Islet precursor cell (in vitro differentiated cells): ENCODE measurements around the gene ZNRF3.
"Not testable (repeated sequence)": the region's sequence is repeated elsewhere in the genome, so short reads cannot be mapped to it uniquely, and the experiment has no call there.

Experiments
- DNase-seq: peaks from one replicate; pipeline ENCODE4 v3.0.0-alpha.2; 2018

ZNRF3 gene

DNA sequence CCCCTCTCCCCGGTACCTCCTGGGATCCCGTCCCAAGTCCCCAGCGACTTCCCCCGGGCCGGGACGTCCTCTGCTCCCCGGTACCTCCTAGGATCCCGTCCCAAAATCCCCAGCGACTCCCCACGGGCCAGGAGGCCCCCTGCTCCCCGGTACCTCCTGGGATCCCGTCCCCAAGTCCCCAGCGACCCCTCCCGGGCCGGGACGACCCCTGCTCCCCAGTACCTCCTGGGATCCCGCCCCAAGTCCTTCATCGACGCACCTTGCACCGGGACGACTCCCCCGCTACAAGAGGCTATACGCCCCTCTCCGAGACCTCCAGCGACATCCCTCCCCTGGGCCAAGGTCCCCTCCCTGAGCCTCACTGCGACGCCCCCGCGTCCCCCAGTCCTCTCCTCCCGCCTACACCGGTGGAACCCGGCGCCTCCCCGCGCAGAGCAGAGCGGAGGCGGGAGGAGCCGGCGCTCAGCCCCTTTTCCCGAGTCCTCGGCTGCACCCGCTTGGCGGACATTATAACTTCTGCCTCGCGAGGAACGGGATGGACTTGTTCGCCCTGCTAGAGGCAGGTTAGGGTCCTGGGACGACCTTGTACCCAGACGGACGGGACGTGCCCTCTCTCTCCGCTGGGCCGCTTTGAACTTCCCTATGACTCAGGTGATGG is 190.4 kb downstream of the ZNRF3 start:
- peak; percentile 82 for DNase-seq

DNA sequence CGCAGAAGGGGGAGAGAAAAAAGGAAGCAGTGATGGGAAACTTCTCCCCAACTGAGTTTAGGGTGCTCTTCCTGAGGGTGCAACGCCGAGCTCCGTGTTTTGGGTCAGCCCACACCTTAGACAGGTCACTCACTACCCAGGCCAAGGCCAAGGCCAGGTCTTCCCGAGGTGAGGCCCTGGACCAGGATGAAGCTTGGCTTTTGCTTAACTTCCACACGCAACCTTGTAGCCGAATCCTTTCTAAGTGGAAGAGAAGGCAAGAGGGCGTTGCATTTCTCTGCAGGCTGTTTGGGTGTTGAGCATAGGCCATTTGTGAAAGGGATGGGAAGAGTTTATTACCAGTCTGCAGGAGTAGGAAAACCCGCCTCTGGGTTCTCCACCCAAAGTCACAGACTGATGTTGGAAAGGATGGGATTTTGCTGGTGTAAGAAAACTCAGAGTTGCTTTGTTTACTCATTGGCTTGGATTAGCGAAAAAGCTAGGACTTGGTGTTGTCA is 191.0 kb downstream of the ZNRF3 start:
- DNase-seq: no peak

GRCh38 chr22:29078036-29078868 is 194.9 kb downstream of the ZNRF3 start:
- DNase-seq: no peak

DNA sequence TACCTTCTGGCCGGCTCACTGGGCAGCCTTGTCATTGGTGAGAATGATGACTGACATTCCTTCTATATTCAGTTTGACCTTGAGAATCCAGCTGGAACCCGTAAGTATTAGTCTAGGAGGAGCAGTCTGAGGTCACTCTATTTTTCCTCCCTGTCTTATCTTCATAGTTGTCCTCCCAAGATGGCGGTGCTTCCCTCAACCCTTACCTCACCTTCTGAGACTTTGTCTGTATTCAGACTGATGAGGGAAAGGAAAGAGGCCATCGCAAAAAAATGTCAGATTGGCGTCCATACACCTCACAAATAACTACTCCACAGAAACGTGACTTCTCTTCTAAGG is 195.5 kb downstream of the ZNRF3 start:
- no peak for DNase-seq

- no peak for DNase-seq
Measured at GRCh38 chr22:29079218-29079901, 196.0 kb downstream of the ZNRF3 start.

DNA sequence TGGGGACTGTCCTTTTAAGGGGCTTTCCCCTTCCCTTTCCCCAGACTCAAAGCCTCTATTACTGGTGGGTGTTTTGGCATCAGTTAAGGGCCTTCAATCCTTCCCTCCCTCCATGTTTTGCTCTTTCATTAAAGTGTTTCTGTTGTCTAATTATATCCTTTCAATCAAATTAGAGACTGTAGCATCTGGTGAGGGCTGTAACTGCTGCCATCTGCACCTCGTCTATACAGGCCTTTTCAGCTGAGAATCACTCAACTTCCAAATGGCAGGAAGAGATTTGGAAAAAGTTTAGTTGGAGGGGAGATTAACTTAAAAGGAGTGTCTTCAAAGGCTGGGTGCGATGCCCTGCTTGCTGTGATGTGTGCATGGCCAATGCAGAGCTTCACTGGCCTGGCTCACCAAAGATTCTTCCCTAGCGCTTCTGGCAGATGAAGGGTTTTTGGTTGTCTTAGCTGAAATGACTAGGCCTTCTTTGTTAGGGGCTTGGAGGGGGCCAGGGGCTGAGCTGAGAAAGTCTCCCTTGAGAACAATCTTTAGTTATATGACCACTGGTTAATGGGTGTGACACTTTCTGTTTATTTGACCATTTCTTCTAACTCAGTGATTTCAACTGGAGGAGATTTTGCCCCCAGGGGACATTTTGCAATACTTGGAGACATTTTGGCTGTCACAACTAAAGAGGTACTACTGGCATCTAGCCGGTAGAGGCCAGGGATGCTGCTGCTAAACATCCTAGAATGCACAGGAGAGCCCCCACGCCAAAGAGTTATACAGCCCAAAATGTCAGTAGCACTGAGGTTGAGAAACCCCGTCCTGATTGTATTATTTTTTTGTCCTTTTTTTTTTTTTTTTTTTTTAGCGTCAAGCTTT is 197.0 kb downstream of the ZNRF3 start:
- no peak for DNase-seq

- DNase-seq: no peak
Measured at GRCh38 chr22:29081517-29082236, 198.3 kb downstream of the ZNRF3 start.

DNA sequence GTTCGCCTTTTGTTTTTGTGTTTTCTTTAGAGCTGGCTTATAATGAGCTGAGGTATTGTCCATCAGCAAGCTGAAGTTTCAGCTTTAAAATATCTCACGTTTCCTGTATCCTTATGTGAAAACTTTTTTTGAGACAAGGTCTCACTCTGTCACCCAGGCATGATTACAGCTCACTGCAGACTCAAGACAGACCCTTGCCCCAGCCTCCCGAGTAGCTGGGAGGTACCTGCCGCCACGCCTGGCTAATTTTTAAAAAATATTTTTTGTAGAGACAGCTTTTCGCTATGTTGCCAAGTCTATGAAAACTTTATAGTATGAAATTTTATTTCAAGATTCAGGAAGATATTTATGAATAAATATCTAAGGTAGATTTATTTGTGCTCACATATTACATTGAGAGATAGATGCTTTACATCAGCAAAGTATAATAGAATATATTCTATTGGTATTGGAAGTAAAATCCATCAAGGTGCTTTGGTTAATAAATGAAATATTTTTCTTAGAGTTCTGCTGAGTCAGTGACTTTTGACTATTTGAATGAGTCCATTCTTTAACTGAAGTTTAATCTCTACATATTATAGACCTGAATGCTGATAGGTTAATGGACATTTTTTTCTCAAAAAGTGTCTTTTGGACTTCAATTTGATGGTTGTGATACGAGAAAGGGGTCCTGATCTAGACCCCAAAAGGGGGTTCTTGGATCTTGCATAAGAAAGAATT is 199.6 kb downstream of the ZNRF3 start:
- no peak for DNase-seq

DNA sequence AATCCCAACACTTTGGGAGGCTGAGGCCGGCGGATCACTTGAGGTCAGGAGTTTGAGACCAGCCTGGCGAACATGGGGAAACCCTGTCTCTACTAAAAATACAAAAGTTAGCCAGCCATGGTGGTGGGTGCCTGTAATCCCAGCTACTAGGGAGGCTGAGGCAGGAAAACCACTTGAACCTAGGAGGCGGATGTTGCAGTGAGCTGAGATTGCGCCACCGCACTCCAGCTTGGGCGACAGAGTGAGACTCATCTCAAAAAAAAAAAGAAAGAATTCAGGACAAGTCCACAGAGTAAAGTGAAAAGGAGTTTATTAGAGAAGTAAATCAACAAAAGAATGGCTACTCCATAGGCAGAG is 200.2 kb downstream of the ZNRF3 start:
- DNase-seq: not testable (repeated sequence)

- no peak for DNase-seq
Measured at GRCh38 chr22:29083933-29084591, 200.7 kb downstream of the ZNRF3 start.

- DNase-seq: no peak
Measured at GRCh38 chr22:29087012-29087411, 203.6 kb downstream of the ZNRF3 start.

- no peak for DNase-seq
Measured at GRCh38 chr22:29088809-29089208, 205.4 kb downstream of the ZNRF3 start.

- DNase-seq: no peak
Measured at GRCh38 chr22:29089507-29089906, 206.1 kb downstream of the ZNRF3 start.

GRCh38 chr22:29090039-29090438 is 206.7 kb downstream of the ZNRF3 start:
- no peak for DNase-seq

GRCh38 chr22:29092243-29092642 is 208.9 kb downstream of the ZNRF3 start:
- no peak for DNase-seq

DNA sequence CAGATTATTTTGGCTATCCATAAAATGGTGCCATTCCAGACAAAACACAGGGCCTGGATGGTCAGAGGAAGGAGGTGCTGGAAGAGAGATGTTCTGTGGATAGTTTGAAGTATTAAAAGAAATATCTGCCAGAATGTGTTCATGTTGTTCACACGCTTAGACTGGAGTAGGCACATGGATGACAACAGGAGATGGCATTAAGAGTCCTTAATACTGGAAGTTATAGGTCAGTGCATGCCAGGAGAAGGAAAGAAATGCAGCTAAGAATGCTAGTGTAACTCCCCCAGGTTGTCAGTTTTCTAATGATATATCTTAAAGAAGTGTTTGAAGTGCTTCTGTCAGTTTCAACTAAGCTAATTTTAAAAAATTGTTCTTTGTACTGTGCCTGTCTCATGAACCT is 209.7 kb downstream of the ZNRF3 start:
- no peak for DNase-seq

DNA sequence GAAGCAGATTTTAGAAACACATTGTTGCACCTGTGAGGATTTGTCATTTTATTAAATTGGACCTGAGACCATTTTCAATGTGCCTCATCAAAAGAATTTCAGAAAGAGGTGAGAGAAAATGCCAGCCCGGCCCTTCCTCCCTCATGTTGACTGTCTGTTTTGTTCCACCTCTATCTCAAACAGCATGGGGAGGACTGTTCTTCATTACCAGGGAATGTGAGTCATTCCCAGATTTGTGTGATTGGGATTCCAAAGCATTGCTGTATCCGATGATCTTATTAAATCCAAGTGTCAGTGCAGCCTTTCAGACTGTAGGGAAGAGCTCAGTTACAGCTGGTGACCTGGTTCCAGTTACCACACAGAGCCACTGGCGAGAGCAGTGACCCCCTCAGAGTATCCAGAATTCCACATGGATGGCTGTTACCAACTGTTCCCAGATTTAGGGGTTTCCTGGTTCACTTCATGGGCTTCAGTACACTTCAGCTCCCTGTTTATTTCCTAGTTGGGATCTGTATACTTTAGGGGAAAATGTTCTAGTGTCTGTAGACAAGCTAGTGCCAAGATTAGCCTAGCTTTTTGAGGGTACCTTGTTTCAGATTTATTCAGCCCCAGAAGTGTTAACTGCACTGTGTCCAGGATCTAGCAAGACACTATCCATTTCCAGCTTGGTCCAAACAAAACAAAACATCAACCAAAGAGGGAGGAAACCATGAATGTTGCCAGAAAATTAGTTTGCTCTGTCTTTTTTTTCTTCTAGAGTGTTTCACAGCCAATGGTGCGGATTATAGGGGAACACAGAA is 210.3 kb downstream of the ZNRF3 start:
- no peak for DNase-seq

GRCh38 chr22:29095459-29095858 is 212.1 kb downstream of the ZNRF3 start:
- DNase-seq: no peak

DNA sequence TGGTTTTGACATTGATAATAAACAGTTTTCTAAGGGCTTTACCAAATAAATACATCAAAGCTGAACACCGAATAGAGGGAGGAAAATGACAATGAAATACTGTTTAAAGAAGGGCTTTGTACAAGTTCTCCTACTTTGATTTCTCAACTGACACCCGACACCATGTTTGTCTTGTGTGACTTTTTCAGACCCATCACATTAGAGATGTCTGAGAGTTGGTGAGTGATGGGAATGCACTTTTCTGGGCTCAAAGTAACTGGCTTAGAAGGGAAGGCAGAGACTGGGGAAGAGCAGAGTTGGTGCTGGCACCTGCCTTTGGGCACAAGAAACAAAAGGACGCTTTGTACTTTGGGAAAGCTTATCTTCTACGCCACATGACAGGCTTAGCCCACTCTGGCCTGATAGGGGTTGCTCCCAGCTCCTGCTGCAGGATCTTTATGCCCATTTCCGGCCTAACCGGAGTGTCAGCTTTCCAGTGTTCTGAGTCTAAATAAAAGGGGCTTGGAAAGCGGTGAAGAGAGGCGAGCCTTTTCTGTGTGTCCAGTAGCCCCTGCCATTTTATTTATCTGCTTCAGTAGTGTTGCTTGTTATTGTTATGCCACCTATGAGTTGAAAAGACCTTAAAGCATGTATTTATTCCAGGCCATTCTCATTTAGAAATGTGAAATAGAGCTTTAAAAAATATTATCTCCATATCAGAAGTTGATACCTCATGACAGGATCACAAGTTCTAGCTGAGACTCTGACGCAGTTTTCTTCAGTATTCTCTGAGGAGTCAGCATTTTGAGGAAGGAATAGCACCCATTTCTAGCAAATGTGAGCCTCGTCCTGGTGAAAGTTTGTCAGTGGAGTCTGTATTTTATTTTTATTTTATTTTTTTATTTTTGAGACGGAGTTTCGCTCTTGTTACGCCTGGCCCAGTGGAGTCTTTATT is 213.6 kb downstream of the ZNRF3 start:
- peak; percentile 85 for DNase-seq
